CD4-positive, alpha-beta T cell (primary cell): ENCODE data around the gene RBMS3. TPM values are rescaled to one million over a fixed set of nuclear protein-coding genes. Genes with fewer than 3 reads are reported as not detected.
"Not testable (repeated sequence)": the region's sequence is repeated elsewhere in the genome, so short reads cannot be mapped to it uniquely, and the experiment has no call there.

Experiments
- ATAC-seq: fragments of 200-7000 bp; cut with Tn5 transposase; one replicate; pipeline ENCODE4 v1.10.0; 2022; ENCODE audit warnings: mild to moderate bottlenecking; ENCODE audit not compliant: poor library complexity
- CTCF ChIA-PET: fragments of 350-600 bp; sonication (Branson Sonifier 250); formaldehyde crosslinking; loops from one replicate; lab custom pipeline; 2021; ENCODE audit warnings: antibody characterized with exemption, inconsistent platforms; lab: Charles Lee
- POLR2A ChIA-PET: fragments of 350-600 bp; sonication (Branson Sonifier 250); formaldehyde crosslinking; loops from one replicate; lab custom pipeline; 2021; ENCODE audit warnings: antibody characterized with exemption, inconsistent platforms; lab: Charles Lee
- DNase-seq, 14 experiments: peaks; one replicate each; pipeline ENCODE4 v3.0.0-alpha.2; 2013 to 2020; ENCODE audit warnings: mixed read lengths in 2 of 14
- H3K27ac ChIP-seq, 2 donors: one replicate each; pipeline versions ENCODE4 v1.5.1 to v1.7.0; 2013; ENCODE audit warnings: low read length in 2 of 2, low read depth in 1 of 2, mild to moderate bottlenecking in 1 of 2
- H3K27me3 ChIP-seq, 2 experiments: 1 replicate in 1 of 2; 2 replicates in 1 of 2; pipeline versions ENCODE4 v1.6.1 to v1.7.0; 2013; ENCODE audit warnings: low read length in 2 of 2, control low read depth in 1 of 2, mild to moderate bottlenecking in 1 of 2, moderate library complexity in 1 of 2; ENCODE audit not compliant: insufficient read depth in 2 of 2, control insufficient read depth in 1 of 2
- H3K36me3 ChIP-seq: one replicate; pipeline ENCODE4 v1.6.1; 2013; ENCODE audit warnings: low read length, control low read depth; ENCODE audit not compliant: insufficient read depth
- H3K4me1 ChIP-seq: one replicate; pipeline ENCODE4 v1.6.1; 2013; ENCODE audit warnings: low read length, control low read depth; ENCODE audit not compliant: insufficient read depth
- H3K4me3 ChIP-seq: one replicate; pipeline ENCODE4 v1.5.1; 2013; ENCODE audit warnings: mild to moderate bottlenecking, low read length, moderate library complexity
- H3K9me3 ChIP-seq, 2 experiments: 1 replicate in 1 of 2; 2 replicates in 1 of 2; pipeline versions ENCODE4 v1.6.1 to v1.7.0; 2013; ENCODE audit warnings: low read length in 2 of 2, mild to moderate bottlenecking in 2 of 2, control low read depth in 1 of 2, moderate library complexity in 1 of 2; ENCODE audit not compliant: control insufficient read depth in 1 of 2, insufficient read depth in 1 of 2
- H3K27ac Mint-ChIP-seq: one replicate; pipeline ENCODE4 v1.8.0; 2020; ENCODE audit warnings: mixed read lengths
- H3K27me3 Mint-ChIP-seq: one replicate; pipeline ENCODE4 v1.8.0; 2021; ENCODE audit warnings: mixed read lengths
- H3K36me3 Mint-ChIP-seq: one replicate; pipeline ENCODE4 v1.8.0; 2021; ENCODE audit warnings: low read depth, mixed read lengths
- H3K4me1 Mint-ChIP-seq: one replicate; pipeline ENCODE4 v1.8.0; 2021; ENCODE audit warnings: low read depth, mixed read lengths
- H3K4me3 Mint-ChIP-seq: one replicate; pipeline ENCODE4 v1.8.0; 2020; ENCODE audit warnings: mild to moderate bottlenecking, mixed read lengths
- H3K9me3 Mint-ChIP-seq: one replicate; pipeline ENCODE4 v1.8.0; 2020; ENCODE audit warnings: mixed read lengths
- CTCF ChIP-seq: fragments of 200-600 bp; IDR thresholded peaks from one replicate; pipeline ENCODE4 v1.8.0; 2022; ENCODE audit warnings: antibody characterized with exemption, mild to moderate bottlenecking
- intact Hi-C, 2 experiments: fragments of 100-400 bp; cut with DNase I in 1 of 2; cut with micrococcal nuclease in 1 of 2; formaldehyde crosslinking; loops; one replicate each; pipeline versions ENCODE4 v1.15.1 to v1.9.0; 2023 to 2025; cut with DNase I, micrococcal nuclease
- total RNA-seq, 174 experiments: library from RNA in 2 of 174; stranded (reverse) in 2 of 174; gene quantifications; one replicate each; pipeline ENCODE4 v1.2.3 and lab custom pipeline; 2021 to 2026

RBMS3 gene
- total RNA-seq, 2 experiments from 2014 or later, result 1.6 to 1.7 TPM

GRCh38 chr3:29324180-29324651, 43.3 kb downstream of the RBMS3 start:
- no peaks in the 10 kb centered on the region for H3K9me3 Mint-ChIP-seq
- H3K36me3 Mint-ChIP-seq, result no peaks in the 10 kb centered on the region
- no peak overlapping the region for H3K4me3 Mint-ChIP-seq
- ATAC-seq (no peak), DNase-seq (peak in 2 of 14 experiments; percentile 9 to 18)
- Histone ChIP-seq H3K27me3 (no peaks in the 10 kb centered on the region), H3K27ac (no peak overlapping the region), H3K9me3 (peaks cover 0 to 4% of the 10 kb centered on the region in 2 experiments), H3K4me3 (peak overlapping the region; percentile 8), H3K36me3 (no peaks in the 10 kb centered on the region), H3K4me1 (no peaks in the 10 kb centered on the region)
- no peak overlapping the region for H3K27ac Mint-ChIP-seq
- H3K27me3 Mint-ChIP-seq, result no peaks in the 10 kb centered on the region
- ChIA-PET CTCF (no interaction called here), POLR2A (no interaction called here)
- H3K4me1 Mint-ChIP-seq, result no peaks in the 10 kb centered on the region
- TF ChIP-seq CTCF, result no peak
- intact Hi-C loops, result no loop called here

DNA sequence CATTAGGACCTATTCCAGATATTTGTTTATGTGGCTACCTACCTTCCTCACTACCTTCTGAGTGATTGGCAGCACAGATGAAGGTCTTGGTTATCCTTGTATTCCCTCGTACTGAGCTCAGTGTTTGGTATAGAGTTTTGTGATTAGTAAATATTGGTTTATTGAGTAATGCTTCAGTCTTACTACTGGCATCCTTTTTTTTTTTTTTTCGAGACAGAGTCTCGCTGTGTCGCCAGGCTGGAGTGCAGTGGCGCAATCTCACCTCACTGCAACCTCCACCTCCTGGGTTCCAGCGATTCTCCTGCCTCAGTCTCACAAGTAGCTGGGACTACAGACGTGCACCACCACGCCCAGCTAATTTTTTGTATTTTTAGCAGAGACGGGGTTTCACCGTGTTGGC, 45.7 kb downstream of the RBMS3 start:
- intact Hi-C loops, H3K36me3 Mint-ChIP-seq, H3K36me3 ChIP-seq, H3K9me3 ChIP-seq, H3K4me1 ChIP-seq, H3K4me1 Mint-ChIP-seq, DNase-seq, H3K4me3 Mint-ChIP-seq, H3K27me3 ChIP-seq, H3K27me3 Mint-ChIP-seq, H3K4me3 ChIP-seq, POLR2A ChIA-PET, ATAC-seq, H3K27ac ChIP-seq, H3K9me3 Mint-ChIP-seq, H3K27ac Mint-ChIP-seq, CTCF ChIA-PET: not testable (repeated sequence)

- DNase-seq (no peak), ATAC-seq (no peak)
- Mint-ChIP-seq H3K4me3 (no peak overlapping the region), H3K9me3 (no peaks in the 10 kb centered on the region), H3K36me3 (no peaks in the 10 kb centered on the region), H3K4me1 (no peaks in the 10 kb centered on the region), H3K27ac (no peak overlapping the region), H3K27me3 (no peaks in the 10 kb centered on the region)
- Histone ChIP-seq H3K36me3 (no peaks in the 10 kb centered on the region), H3K4me3 (no peak overlapping the region), H3K4me1 (no peaks in the 10 kb centered on the region), H3K27me3 (no peaks in the 10 kb centered on the region), H3K27ac (no peak overlapping the region), H3K9me3 (peaks cover 0 to 4% of the 10 kb centered on the region in 2 experiments)
- CTCF ChIA-PET, result interaction anchor here (0.8 kb wide), 1 partner anchor 19 kb away, joined by 3 read pairs; no protein-coding TSS in a partner anchor
- no peak for TF ChIP-seq CTCF
- POLR2A ChIA-PET, result no interaction called here
- intact Hi-C loops, result no loop called here
Measured at GRCh38 chr3:29329986-29330890, 49.4 kb downstream of the RBMS3 start.
